SK-N-SH treated with all-trans-retinoic acid at 6 μM for 48 hours (cell line): ENCODE measurements around the gene IPO5.

Experiments used
- ARNTL ChIP-seq: fragments of 450-650 bp; formaldehyde crosslinking; IDR thresholded peaks from 2 replicates; pipeline ENCODE4 v1.5.0; 2020; ENCODE audit warnings: low read depth, mild to moderate bottlenecking, moderate library complexity, borderline replicate concordance
- CREB5 ChIP-seq: fragments of 250-450 bp; sonication (Bioruptor Pico); IDR thresholded peaks from 2 replicates; pipeline ENCODE4 v1.5.1; 2020; ENCODE audit warnings: low read depth, mild to moderate bottlenecking, moderate library complexity
- CSDC2 ChIP-seq: fragments of 250-450 bp; sonication (Bioruptor Pico); IDR thresholded peaks from 2 replicates; pipeline ENCODE4 v1.5.0; 2020; ENCODE audit warnings: mild to moderate bottlenecking, moderate library complexity
- OSR1 ChIP-seq: fragments of 250-450 bp; sonication (Bioruptor Pico); IDR thresholded peaks from 2 replicates; pipeline ENCODE4 v1.8.0; 2022; ENCODE audit warnings: moderate library complexity, mild to moderate bottlenecking, inconsistent platforms
- PATZ1 ChIP-seq: fragments of 250-450 bp; sonication (Bioruptor Pico); IDR thresholded peaks from 2 replicates; pipeline ENCODE4 v1.8.0; 2020; ENCODE audit warnings: mild to moderate bottlenecking, moderate library complexity, borderline replicate concordance
- RARB ChIP-seq: fragments of 250-450 bp; sonication (Bioruptor Pico); IDR thresholded peaks from 2 replicates; pipeline ENCODE4 v1.8.0; 2021; ENCODE audit warnings: mild to moderate bottlenecking, moderate library complexity
- SNAI2 ChIP-seq: fragments of 250-450 bp; sonication (Bioruptor Pico); IDR thresholded peaks from 2 replicates; pipeline ENCODE4 v1.5.0; 2020; ENCODE audit warnings: mild to moderate bottlenecking, moderate library complexity
- TCF4 ChIP-seq: fragments of 250-450 bp; sonication (Bioruptor Pico); IDR thresholded peaks from 2 replicates; pipeline ENCODE4 v1.8.0; 2021; ENCODE audit warnings: mild to moderate bottlenecking, moderate library complexity, borderline replicate concordance
- TOX ChIP-seq: fragments of 250-450 bp; sonication (Bioruptor Pico); IDR thresholded peaks from 2 replicates; pipeline ENCODE4 v1.8.0; 2021; ENCODE audit warnings: mild to moderate bottlenecking, moderate library complexity, borderline replicate concordance
- TSHZ2 ChIP-seq: fragments of 250-450 bp; sonication (Bioruptor Pico); IDR thresholded peaks from 2 replicates; pipeline ENCODE4 v1.5.0; 2020; ENCODE audit warnings: mild to moderate bottlenecking, moderate library complexity
- ZC3H10 ChIP-seq: fragments of 250-450 bp; sonication (Bioruptor Pico); IDR thresholded peaks from 2 replicates; pipeline ENCODE4 v1.5.1; 2021; ENCODE audit warnings: mild to moderate bottlenecking, moderate library complexity
- ZNF70 ChIP-seq: fragments of 450-650 bp; formaldehyde crosslinking; IDR thresholded peaks from 2 replicates; pipeline ENCODE4 v1.5.0; 2020; ENCODE audit warnings: mild to moderate bottlenecking, moderate library complexity
- ZNF8 ChIP-seq: fragments of 450-650 bp; formaldehyde crosslinking; IDR thresholded peaks from 2 replicates; pipeline ENCODE4 v1.5.0; 2020; ENCODE audit warnings: mild to moderate bottlenecking, moderate library complexity

GRCh38 chr13:98072476-98072875 is 119.0 kb downstream of the IPO5 start:
- TF ChIP-seq SNAI2 (no peak), CSDC2 (CRISPR knock-in tag) (no peak), TSHZ2 (CRISPR knock-in tag) (no peak), TOX (no peak), ARNTL (no peak), PATZ1 (no peak), ZC3H10 (CRISPR knock-in tag) (no peak), ZNF70 (CRISPR knock-in tag) (no peak), CREB5 (CRISPR knock-in tag) (no peak), OSR1 (CRISPR knock-in tag) (no peak), TCF4 (CRISPR knock-in tag) (no peak), RARB (CRISPR knock-in tag) (no peak), ZNF8 (CRISPR knock-in tag) (no peak)
